Stimulated activated CD4-positive, alpha-beta T cell treated with anti-CD3 and anti-CD28 coated beads, Interleukin-1b, Interleukin-23, amount 100 ng/mL, for 24 hours (primary cell): Measurements from ENCODE around the gene RPS29.
A peak's percentile ranks its signal among the peaks of the same experiment; 100 is the strongest.
"Not testable (repeated sequence)": the region's sequence is repeated elsewhere in the genome, so short reads cannot be mapped to it uniquely, and the experiment has no call there.

Experiments
- DNase-seq, 4 experiments: peaks; one replicate each; pipeline ENCODE4 v3.0.0-alpha.2; 2020; ENCODE audit warnings: low read depth in 4 of 4, low spot score in 1 of 4

Gene RPS29

GRCh38 chr14:49585803-49586672 lies at the start of gene RPS29:
Gene RPS29 (minus strand): TSS chr14:49586380. CDS start chr14:49586346, 34 bp downstream.
- peak; percentile 93 to 98 (median 96) for DNase-seq

DNA sequence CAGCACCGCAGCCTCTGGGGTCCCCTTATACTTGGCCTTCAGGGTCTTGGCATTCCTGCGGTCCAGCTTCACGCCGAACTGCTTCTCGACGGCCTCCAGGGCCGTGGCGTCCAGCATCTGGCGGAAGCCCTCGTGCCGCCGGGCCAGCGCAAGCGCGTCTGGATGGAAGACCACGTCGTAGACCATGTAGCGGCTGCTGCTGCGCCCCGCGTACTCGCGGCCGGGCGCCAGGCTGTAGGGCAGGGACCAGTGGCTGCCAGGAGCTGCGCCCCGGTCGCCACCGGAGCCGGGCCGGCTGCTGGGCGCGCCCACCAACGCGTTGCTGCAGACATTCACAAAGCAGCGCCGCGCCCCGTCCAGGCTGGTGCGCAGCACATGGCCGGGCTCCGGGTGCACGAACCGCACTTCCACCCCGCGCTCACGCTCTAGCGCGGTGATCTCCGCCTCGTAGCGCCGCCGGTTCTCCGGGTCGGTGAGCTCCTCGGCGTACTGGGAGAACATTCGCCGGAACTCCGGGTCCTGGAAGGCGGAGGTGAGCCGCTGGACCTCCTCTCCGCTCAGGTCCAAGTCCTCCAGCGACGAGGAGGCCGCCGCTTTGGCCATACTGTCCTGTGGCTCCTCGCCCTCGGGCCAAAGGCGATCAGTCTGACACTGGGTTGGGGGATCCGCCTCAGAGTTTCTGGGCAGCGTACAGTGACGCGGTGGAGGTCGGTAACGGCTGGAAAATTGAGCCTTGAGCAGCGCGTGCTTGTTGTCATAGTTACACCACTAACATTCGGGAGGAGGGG lies 48.6 kb upstream of the RPS29 start, which contains the start of gene DNAAF2:
DNAAF2 (minus strand) TSS at position 698 of the 788 bp plus-strand sequence; CDS start at position 603, 95 bp downstream.
- peak in 3 of 4 experiments; percentile 21 to 43 (median 40) for DNase-seq

DNA sequence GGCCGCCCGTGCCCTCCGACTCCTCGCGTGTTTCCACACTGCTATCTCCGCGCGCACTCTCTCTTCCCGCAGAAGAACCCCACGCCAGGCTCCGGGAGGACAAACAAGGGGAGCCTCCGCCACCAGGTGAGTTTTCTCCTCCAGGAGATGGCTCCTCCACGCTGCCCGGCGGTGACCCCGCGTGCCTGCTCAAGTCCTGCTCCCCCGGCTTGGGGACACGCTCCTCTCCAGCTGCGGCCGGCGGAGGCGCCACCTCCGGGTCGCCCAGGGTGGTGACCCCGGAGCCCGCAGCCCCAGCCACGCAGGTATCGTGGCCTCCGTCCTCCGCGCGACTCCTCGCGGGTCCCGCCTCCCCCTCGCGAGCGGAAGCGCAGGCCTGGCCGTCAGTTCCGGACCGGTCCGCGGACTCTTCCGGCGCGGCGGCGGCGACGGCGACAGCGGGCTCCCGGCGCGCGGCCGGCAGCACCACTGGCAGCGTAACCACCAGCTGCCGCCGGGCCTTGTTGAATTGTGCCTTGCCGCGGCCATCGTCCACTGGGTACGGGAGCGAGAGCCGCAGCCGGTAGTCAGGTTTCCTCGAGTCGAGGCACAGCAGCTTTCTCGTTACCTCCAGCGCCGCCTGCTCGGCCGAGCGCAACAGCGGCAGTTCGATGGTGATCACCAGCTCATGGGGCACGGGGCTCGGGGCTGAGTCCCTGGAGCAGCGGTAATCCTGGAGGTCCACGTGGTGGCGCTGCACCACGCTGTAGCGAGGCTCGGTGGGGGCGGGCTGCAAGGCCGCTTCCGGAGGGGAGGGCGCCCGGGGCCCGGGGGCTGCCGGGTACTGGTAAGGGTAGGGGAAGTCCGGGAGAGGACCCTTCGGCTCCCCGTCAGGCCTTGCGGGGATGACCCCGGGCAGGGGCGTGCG lies 47.7 kb upstream of the RPS29 start:
- peak; percentile 83 to 94 (median 90) for DNase-seq

DNA sequence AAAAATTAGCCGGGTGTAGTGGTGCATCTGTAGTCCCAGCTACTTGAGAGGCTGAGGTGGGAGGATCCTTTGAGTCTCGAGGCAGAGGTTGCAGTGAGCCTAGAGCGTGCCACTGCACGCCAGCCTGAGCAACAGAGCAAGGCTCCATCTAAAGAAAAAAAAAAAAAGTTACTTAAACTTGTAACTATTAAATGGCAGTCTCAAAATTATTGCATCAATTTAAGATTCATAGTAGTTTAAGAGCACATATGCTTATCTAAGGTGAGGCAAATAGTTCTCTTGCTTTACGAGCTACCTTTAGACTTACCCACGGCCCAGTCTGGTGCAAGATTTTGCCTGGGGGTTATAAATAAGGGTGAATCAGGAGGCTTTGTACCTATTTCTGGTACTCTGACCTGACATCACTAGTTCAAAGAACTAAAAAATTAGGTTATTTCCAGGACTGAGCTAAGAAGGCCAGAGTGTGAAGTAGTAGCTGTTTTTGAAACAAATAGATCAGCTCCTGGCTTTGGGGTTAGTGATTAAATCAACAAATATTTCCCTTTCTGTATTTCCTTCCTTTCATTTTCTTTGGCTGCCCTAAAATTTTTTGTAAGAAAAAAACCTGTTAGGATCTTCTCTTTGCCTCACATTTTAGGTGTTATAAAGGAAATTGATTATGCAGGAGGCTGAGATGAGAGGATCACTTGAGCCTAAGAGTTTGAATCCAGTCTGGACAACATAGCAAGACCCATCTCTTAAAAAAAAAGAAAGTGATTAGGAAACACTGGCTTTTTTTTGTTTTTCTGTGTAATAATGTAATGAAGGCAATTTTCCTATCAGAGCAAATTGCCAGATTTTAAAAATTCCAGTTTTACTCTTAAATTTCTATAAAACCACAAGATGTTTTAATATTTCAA lies 38.0 kb upstream of the RPS29 start:
- DNase-seq = no peak

DNA sequence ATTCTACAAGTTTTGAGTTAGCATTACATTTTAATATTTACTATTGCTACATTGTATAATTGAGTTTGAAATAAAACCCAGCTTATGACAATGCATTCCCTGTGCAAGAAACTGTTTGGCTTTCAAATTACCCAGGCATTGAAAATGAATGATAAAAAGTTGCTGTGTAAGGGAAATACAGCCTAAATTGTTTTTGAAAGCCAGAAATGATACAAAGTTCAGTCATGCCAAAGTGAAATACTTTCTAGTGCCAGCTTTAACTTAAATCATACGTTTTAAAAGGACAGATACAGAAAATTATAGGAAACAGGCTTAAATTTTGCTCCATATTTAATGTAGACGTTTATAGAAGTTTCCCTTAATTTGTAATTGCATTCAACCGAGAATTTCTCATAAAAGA lies 37.2 kb upstream of the RPS29 start:
- no peak for DNase-seq

- no peak for DNase-seq
Observed at GRCh38 chr14:49622022-49622607, 35.9 kb upstream of the RPS29 start.

DNA sequence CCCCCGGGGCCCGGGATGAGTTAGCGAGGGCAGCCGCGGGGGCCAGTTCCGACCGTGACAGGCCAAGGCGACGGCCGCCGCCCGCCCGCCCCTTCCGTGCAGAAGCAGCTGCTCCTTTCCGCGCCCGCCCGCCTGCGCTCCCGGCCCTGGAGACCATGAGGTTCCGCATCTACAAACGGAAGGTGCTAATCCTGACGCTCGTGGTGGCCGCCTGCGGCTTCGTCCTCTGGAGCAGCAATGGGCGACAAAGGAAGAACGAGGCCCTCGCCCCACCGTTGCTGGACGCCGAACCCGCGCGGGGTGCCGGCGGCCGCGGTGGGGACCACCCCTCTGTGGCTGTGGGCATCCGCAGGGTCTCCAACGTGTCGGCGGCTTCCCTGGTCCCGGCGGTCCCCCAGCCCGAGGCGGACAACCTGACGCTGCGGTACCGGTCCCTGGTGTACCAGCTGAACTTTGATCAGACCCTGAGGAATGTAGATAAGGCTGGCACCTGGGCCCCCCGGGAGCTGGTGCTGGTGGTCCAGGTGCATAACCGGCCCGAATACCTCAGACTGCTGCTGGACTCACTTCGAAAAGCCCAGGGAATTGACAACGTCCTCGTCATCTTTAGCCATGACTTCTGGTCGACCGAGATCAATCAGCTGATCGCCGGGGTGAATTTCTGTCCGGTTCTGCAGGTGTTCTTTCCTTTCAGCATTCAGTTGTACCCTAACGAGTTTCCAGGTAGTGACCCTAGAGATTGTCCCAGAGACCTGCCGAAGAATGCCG lies 35.1 kb upstream of the RPS29 start:
- DNase-seq = peak in 2 of 4 experiments; percentile 28 to 39

- peak; percentile 79 to 93 (median 86) for DNase-seq
Observed at GRCh38 chr14:49620182-49621113, 34.3 kb upstream of the RPS29 start, which contains the start of the genes MGAT2 and RPL36AL. Gene MGAT2 (plus strand): TSS chr14:49620799. CDS start chr14:49621269, 470 bp downstream. Gene RPL36AL (minus strand): TSS chr14:49620626. CDS start chr14:49619104, 1,522 bp downstream.

DNA sequence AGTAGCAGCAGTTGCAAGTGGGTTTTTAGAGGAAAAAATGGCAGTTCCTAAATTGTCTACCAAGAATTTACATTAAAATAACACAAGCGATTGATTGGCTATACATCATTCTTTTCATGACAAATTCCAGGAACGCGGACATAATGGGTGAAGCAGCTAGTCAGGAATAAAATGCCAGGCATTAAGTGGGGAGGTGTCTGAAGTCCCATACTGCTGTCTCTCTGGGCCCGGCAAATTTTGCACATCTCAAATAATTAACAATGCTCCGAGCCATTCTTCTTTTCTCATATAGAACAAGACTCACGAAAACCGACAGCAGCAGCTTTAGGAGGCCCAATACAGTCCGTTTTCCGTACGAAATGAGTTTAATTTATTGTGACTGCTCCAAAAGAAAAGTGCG lies 33.5 kb upstream of the RPS29 start:
- no peak for DNase-seq

GRCh38 chr14:49619273-49619672 lies 33.1 kb upstream of the RPS29 start:
- DNase-seq = not testable (repeated sequence)

GRCh38 chr14:49617852-49618519 lies 31.8 kb upstream of the RPS29 start:
- DNase-seq = no peak

DNA sequence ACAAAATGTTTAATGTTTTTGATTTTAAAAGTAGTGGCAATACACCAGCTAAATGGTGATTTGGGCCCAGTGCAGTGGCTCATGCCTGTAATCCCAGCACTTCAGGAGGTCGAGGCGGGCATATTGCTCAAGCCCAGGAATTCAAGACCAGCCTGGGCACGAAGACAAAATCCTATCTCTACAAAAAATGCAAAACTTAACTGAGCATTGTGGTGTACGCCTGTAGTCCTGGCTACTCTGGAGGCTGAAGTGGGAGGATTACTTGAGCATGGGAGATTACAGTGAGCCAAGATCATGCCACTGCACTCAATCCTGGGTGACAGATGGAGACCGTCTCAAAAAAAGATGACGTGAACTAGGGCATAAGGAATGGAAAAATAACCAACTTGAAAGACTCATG lies 29.6 kb upstream of the RPS29 start:
- DNase-seq = no peak

- no peak for DNase-seq
Observed at GRCh38 chr14:49614196-49614595, 28.0 kb upstream of the RPS29 start.

DNA sequence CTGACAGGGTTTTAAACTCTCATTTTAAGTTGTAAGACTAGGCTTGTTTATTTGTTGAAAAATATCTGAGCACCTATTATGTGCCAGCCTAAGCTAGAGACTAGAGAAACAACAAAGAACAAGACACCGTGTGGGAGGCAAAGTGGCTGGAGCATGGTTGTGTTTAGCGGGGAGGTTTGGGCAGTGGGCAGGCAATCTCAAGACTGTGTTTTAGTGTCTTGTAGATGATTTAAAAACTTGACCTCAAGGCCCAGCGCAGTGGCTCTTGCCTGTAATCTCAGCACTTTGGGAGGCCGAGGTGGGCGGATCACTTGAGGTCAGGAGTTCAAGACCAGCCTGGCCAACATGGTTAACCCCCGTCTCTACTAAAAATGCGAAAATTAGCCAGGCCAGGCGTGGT lies 26.5 kb upstream of the RPS29 start:
- no peak for DNase-seq

DNA sequence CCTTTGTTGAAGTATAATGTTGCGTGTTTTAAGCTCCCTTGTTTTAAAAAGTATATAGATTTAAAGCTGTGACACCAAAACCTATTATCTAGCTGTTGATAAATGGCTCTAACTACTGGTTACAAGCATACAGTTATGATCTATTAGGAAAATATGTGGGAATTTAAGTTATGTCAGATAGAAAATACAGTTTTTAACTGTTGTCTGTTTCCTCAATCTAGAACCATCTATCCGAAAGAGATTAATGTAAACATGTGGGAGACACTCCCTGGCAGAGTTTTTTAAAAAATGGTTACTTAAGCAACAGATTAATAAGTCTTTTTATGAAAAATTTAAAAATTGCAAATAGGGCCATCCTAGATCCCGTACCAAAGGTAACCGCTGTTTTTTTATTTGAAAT lies 26.1 kb upstream of the RPS29 start:
- DNase-seq = no peak

- no peak for DNase-seq
Observed at GRCh38 chr14:49607583-49607982, 21.4 kb upstream of the RPS29 start.
